Astrocyte (in vitro differentiated cells and primary cell): Measurements from ENCODE around the gene RBM44. TPM values are rescaled to one million over a fixed set of nuclear protein-coding genes. Genes with fewer than 3 reads are reported as not detected.
A peak's percentile ranks its signal among the peaks of the same experiment; 100 is the strongest.

Experiments used
- DNase-seq: peaks from one replicate; pipeline ENCODE4 v3.0.0-alpha.2; 2010; ENCODE audit warnings: low read depth
- FAIRE-seq: peaks from 2 replicates; lab custom pipeline; 2011; peaks lifted over from hg19 to GRCh38; lab: Jason Lieb, UNC
- H2AFZ ChIP-seq: 2 replicates; pipeline ENCODE4 v1.6.0; 2012; ENCODE audit warnings: low read depth, low read length, inconsistent platforms
- H3K27ac ChIP-seq: 2 replicates; pipeline ENCODE4 v1.5.1; 2011; ENCODE audit warnings: low read depth, low read length, inconsistent platforms
- H3K27me3 ChIP-seq: 2 replicates; pipeline ENCODE4 v1.6.0; 2011; ENCODE audit warnings: low read length, inconsistent platforms; ENCODE audit not compliant: insufficient read depth
- H3K36me3 ChIP-seq: 2 replicates; pipeline ENCODE4 v1.5.1; 2011; ENCODE audit warnings: low read length, inconsistent platforms; ENCODE audit not compliant: insufficient read depth
- H3K4me1 ChIP-seq: 2 replicates; pipeline ENCODE4 v1.5.1; 2011; ENCODE audit warnings: low read length, inconsistent platforms; ENCODE audit not compliant: insufficient read depth
- H3K4me2 ChIP-seq: 2 replicates; pipeline ENCODE4 v1.6.0; 2012; ENCODE audit warnings: low read length, inconsistent platforms
- H3K4me3 ChIP-seq: 2 replicates; pipeline ENCODE4 v1.5.1; 2011; ENCODE audit warnings: low read depth, mild to moderate bottlenecking, low read length, inconsistent platforms; ENCODE audit not compliant: insufficient read depth
- H3K79me2 ChIP-seq: 2 replicates; pipeline ENCODE4 v1.6.0; 2012; ENCODE audit warnings: mild to moderate bottlenecking, low read length, inconsistent platforms; ENCODE audit not compliant: insufficient read depth
- H3K9ac ChIP-seq: 2 replicates; pipeline ENCODE4 v1.6.0; 2012; ENCODE audit warnings: mild to moderate bottlenecking, low read length, inconsistent platforms
- H3K9me3 ChIP-seq: 2 replicates; pipeline ENCODE4 v1.5.1; 2012; ENCODE audit warnings: low read depth, mild to moderate bottlenecking, low read length, inconsistent platforms; ENCODE audit not compliant: insufficient read depth
- H4K20me1 ChIP-seq: 2 replicates; pipeline ENCODE4 v1.6.0; 2012; ENCODE audit warnings: low read length, inconsistent platforms; ENCODE audit not compliant: insufficient read depth
- H3K27ac Mint-ChIP-seq: one replicate; pipeline ENCODE4 v1.8.0; 2021; ENCODE audit warnings: mild to moderate bottlenecking, mixed read lengths; ENCODE audit not compliant: unreplicated experiment
- H3K27me3 Mint-ChIP-seq: one replicate; pipeline ENCODE4 v1.8.0; 2021; ENCODE audit warnings: low read depth, mixed read lengths; ENCODE audit not compliant: unreplicated experiment
- H3K36me3 Mint-ChIP-seq: one replicate; pipeline ENCODE4 v1.8.0; 2021; ENCODE audit warnings: low read depth, mixed read lengths; ENCODE audit not compliant: unreplicated experiment
- H3K4me1 Mint-ChIP-seq: one replicate; pipeline ENCODE4 v1.8.0; 2021; ENCODE audit warnings: low read depth, mixed read lengths; ENCODE audit not compliant: unreplicated experiment
- H3K4me3 Mint-ChIP-seq: one replicate; pipeline ENCODE4 v1.8.0; 2021; ENCODE audit warnings: mild to moderate bottlenecking, moderate library complexity, mixed read lengths; ENCODE audit not compliant: unreplicated experiment
- H3K9me3 Mint-ChIP-seq: one replicate; pipeline ENCODE4 v1.8.0; 2021; ENCODE audit warnings: mild to moderate bottlenecking, mixed read lengths; ENCODE audit not compliant: unreplicated experiment
- CTCF ChIP-seq: IDR thresholded peaks from 2 replicates; pipeline ENCODE4 v1.5.1; 2011; ENCODE audit warnings: low read depth, mild to moderate bottlenecking, inconsistent platforms, low read length, moderate library complexity; ENCODE audit not compliant: insufficient read depth
- EZH2 ChIP-seq: IDR thresholded peaks from 2 replicates; pipeline ENCODE4 v1.6.1; 2012; ENCODE audit warnings: mild to moderate bottlenecking, low read length, inconsistent platforms; ENCODE audit not compliant: insufficient read depth
- total RNA-seq: library from RNA; stranded (reverse); gene quantifications from 2 replicates; pipeline ENCODE4 v1.2.1, GENCODE V29; 2021

Gene RBM44
- total RNA-seq, 1 donor from 2014 or later = 0.32 TPM

GRCh38 chr2:237885931-237886684 is 87.5 kb downstream of the RBM44 start:
- Histone ChIP-seq H3K9ac (no peak overlapping the region), H3K27ac (no peak overlapping the region), H3K27me3 (no peaks in the 10 kb centered on the region), H3K79me2 (no peaks in the 10 kb centered on the region), H3K9me3 (no peaks in the 10 kb centered on the region), H2AFZ (peak overlapping the region; percentile 5), H4K20me1 (no peaks in the 10 kb centered on the region), H3K4me2 (no peak overlapping the region), H3K4me3 (no peak overlapping the region), H3K4me1 (peaks cover 4% of the 10 kb centered on the region), H3K36me3 (no peaks in the 10 kb centered on the region)
- Mint-ChIP-seq H3K27ac (no peak overlapping the region), H3K27me3 (no peaks in the 10 kb centered on the region), H3K36me3 (peaks cover 5% of the 10 kb centered on the region), H3K9me3 (no peaks in the 10 kb centered on the region), H3K4me3 (no peak overlapping the region), H3K4me1 (peaks cover 8% of the 10 kb centered on the region)
- DNase-seq = no peak
- FAIRE-seq = no peak
- no peak for TF ChIP-seq EZH2
- TF ChIP-seq CTCF = no peak

GRCh38 chr2:237886685-237887481 is 88.3 kb downstream of the RBM44 start:
- TF ChIP-seq EZH2 (no peak), CTCF (no peak)
- Histone ChIP-seq H3K4me1 (peaks cover 4% of the 10 kb centered on the region), H3K79me2 (no peaks in the 10 kb centered on the region), H3K36me3 (no peaks in the 10 kb centered on the region), H3K9ac (no peak overlapping the region), H3K9me3 (no peaks in the 10 kb centered on the region), H3K4me3 (no peak overlapping the region), H4K20me1 (no peaks in the 10 kb centered on the region), H2AFZ (peak overlapping the region; percentile 5), H3K27ac (no peak overlapping the region), H3K4me2 (no peak overlapping the region), H3K27me3 (no peaks in the 10 kb centered on the region)
- no peak overlapping the region for H3K27ac Mint-ChIP-seq
- H3K4me3 Mint-ChIP-seq = no peak overlapping the region
- peaks cover 1% of the 10 kb centered on the region for H3K36me3 Mint-ChIP-seq
- FAIRE-seq (no peak), DNase-seq (peak; percentile 82)
- H3K4me1 Mint-ChIP-seq = peaks cover 8% of the 10 kb centered on the region
- H3K9me3 Mint-ChIP-seq = no peaks in the 10 kb centered on the region
- no peaks in the 10 kb centered on the region for H3K27me3 Mint-ChIP-seq

- peaks cover 8% of the 10 kb centered on the region for H3K4me1 Mint-ChIP-seq
Measured at GRCh38 chr2:237888389-237888788, 89.8 kb downstream of the RBM44 start.

More at GRCh38 chr2:237888389-237888788, 89.8 kb downstream of the RBM44 start:
- H3K4me2 ChIP-seq = peak overlapping the region; percentile 10
- Mint-ChIP-seq H3K4me3 (no peak overlapping the region), H3K9me3 (no peaks in the 10 kb centered on the region), H3K27ac (no peak overlapping the region), H3K27me3 (no peaks in the 10 kb centered on the region), H3K36me3 (peaks cover 1% of the 10 kb centered on the region)
- TF ChIP-seq EZH2 = no peak
- no peak for TF ChIP-seq CTCF
- no peaks in the 10 kb centered on the region for H3K9me3 ChIP-seq
- H3K4me1 ChIP-seq = peaks cover 4% of the 10 kb centered on the region
- H3K27ac ChIP-seq = no peak overlapping the region
- H3K27me3 ChIP-seq = no peaks in the 10 kb centered on the region
- no peaks in the 10 kb centered on the region for H3K79me2 ChIP-seq
- DNase-seq = peak; percentile 68
- no peaks in the 10 kb centered on the region for H3K36me3 ChIP-seq
- H4K20me1 ChIP-seq = no peaks in the 10 kb centered on the region
- no peak overlapping the region for H2AFZ ChIP-seq
- FAIRE-seq = no peak
- no peak overlapping the region for H3K4me3 ChIP-seq
- H3K9ac ChIP-seq = no peak overlapping the region
